Right lobe of liver (tissue), 4 donors: Measurements from ENCODE around the gene HOXC4.

ENCODE experiments used
- CTCF ChIP-seq, 4 donors: fragments of 200-600 bp in 3 of 4; fragments of 450-650 bp in 1 of 4; IDR thresholded peaks; one replicate each; pipeline versions ENCODE4 v1.5.1 to v1.8.0; 2016 to 2022; ENCODE audit warnings: antibody characterized with exemption in 4 of 4, mild to moderate bottlenecking in 2 of 4
- POLR2A ChIP-seq: fragments of 450-650 bp; IDR thresholded peaks from one replicate; pipeline ENCODE4 v1.6.1; 2017; ENCODE audit warnings: antibody characterized with exemption, mild to moderate bottlenecking
- donor health status: DM: no; HTN: no; CAD: no.
- donor health status: DM: no; HTN: no; CAD: no.
- donor health status: DM: no; HTN: yes; CAD: no.

- TF ChIP-seq CTCF (IDR thresholded peaks at IDR 0.05) (no peak), POLR2A (no peak)
Measured at GRCh38 chr12:54024127-54024526, 29.5 kb upstream of the HOXC4 start.
